ENCODE measurements around the gene CNR1. TPM values are rescaled to one million over a fixed set of nuclear protein-coding genes. Genes with fewer than 3 reads are reported as not detected.

The CNR1 gene
- total and polyA plus RNA-seq, 2 experiments from 2014 or later = 0.39 to 0.97 TPM

GRCh38 chr6:88116276-88116675 is 49.9 kb downstream of the CNR1 start:
- no peaks in the 10 kb centered on the region for H3K4me1 ChIP-seq (ENCODE audit: low read depth)

GRCh38 chr6:88115307-88115706 is 50.8 kb downstream of the CNR1 start:
- no peak for TF ChIP-seq CTCF (IDR thresholded peaks at IDR 0.05; ENCODE audit: low read depth, low read length)
- no peaks in the 10 kb centered on the region for H3K27me3 ChIP-seq
- no peak for DNase-seq (ENCODE audit: low read depth in 1 of 2, low spot score in 1 of 2)
- H3K27ac ChIP-seq = no peak overlapping the region
- H3K4me3 ChIP-seq = no peak overlapping the region
- H3K36me3 ChIP-seq = no peaks in the 10 kb centered on the region
- H3K9me3 ChIP-seq (ENCODE audit: low read depth) = no peaks in the 10 kb centered on the region
- H3K4me1 ChIP-seq (ENCODE audit: low read depth) = no peaks in the 10 kb centered on the region

More at GRCh38 chr6:88116276-88116675, 49.9 kb downstream of the CNR1 start:
- Histone ChIP-seq H3K36me3 (no peaks in the 10 kb centered on the region), H3K4me3 (no peak overlapping the region), H3K9me3 (ENCODE audit: low read depth) (no peaks in the 10 kb centered on the region), H3K27me3 (no peaks in the 10 kb centered on the region), H3K27ac (no peak overlapping the region)
- TF ChIP-seq CTCF (IDR thresholded peaks at IDR 0.05; ENCODE audit: low read depth, low read length) = no peak
- no peak for DNase-seq (ENCODE audit: low read depth in 1 of 2, low spot score in 1 of 2)

- no peaks in the 10 kb centered on the region for H3K36me3 ChIP-seq
- H3K27ac ChIP-seq = no peak overlapping the region
- no peaks in the 10 kb centered on the region for H3K9me3 ChIP-seq (ENCODE audit: low read depth)
- H3K4me3 ChIP-seq = no peak overlapping the region
- no peak for TF ChIP-seq CTCF (IDR thresholded peaks at IDR 0.05; ENCODE audit: low read depth, low read length)
- DNase-seq (ENCODE audit: low read depth in 1 of 2, low spot score in 1 of 2) = no peak
- H3K4me1 ChIP-seq (ENCODE audit: low read depth) = no peaks in the 10 kb centered on the region
- no peaks in the 10 kb centered on the region for H3K27me3 ChIP-seq
Observed at GRCh38 chr6:88114838-88115237, 51.3 kb downstream of the CNR1 start.

GRCh38 chr6:88111991-88112390 is 54.2 kb downstream of the CNR1 start:
- DNase-seq (ENCODE audit: low read depth in 1 of 2, low spot score in 1 of 2) = no peak
- no peak for TF ChIP-seq CTCF (IDR thresholded peaks at IDR 0.05; ENCODE audit: low read depth, low read length)
- H3K9me3 ChIP-seq (ENCODE audit: low read depth) = no peaks in the 10 kb centered on the region
- no peak overlapping the region for H3K27ac ChIP-seq
- no peak overlapping the region for H3K4me3 ChIP-seq
- no peaks in the 10 kb centered on the region for H3K36me3 ChIP-seq
- no peaks in the 10 kb centered on the region for H3K4me1 ChIP-seq (ENCODE audit: low read depth)
- H3K27me3 ChIP-seq = no peaks in the 10 kb centered on the region

GRCh38 chr6:88107241-88107640 is 58.9 kb downstream of the CNR1 start:
- H3K27me3 ChIP-seq = no peaks in the 10 kb centered on the region
- H3K27ac ChIP-seq = no peak overlapping the region
- no peaks in the 10 kb centered on the region for H3K9me3 ChIP-seq (ENCODE audit: low read depth)
- no peaks in the 10 kb centered on the region for H3K4me1 ChIP-seq (ENCODE audit: low read depth)
- DNase-seq (ENCODE audit: low read depth in 1 of 2, low spot score in 1 of 2) = no peak
- no peak for TF ChIP-seq CTCF (IDR thresholded peaks at IDR 0.05; ENCODE audit: low read depth, low read length)
- H3K4me3 ChIP-seq = no peak overlapping the region
- no peaks in the 10 kb centered on the region for H3K36me3 ChIP-seq

Measured in cardiac muscle cell (in vitro differentiated cells and primary cell).